HTERT RPE-1 (cell line): ENCODE measurements around the gene C9orf43.
"Not testable (repeated sequence)": the region's sequence is repeated elsewhere in the genome, so short reads cannot be mapped to it uniquely, and the experiment has no call there.

Experiments
- in situ Hi-C: fragments of 300-500 bp; cut with MboI; formaldehyde crosslinking; loops from 4 replicates; pipeline ENCODE4 v1.14.3; 2020; ENCODE audit warnings: low sequenced_read_pairs

Gene C9orf43

DNA sequence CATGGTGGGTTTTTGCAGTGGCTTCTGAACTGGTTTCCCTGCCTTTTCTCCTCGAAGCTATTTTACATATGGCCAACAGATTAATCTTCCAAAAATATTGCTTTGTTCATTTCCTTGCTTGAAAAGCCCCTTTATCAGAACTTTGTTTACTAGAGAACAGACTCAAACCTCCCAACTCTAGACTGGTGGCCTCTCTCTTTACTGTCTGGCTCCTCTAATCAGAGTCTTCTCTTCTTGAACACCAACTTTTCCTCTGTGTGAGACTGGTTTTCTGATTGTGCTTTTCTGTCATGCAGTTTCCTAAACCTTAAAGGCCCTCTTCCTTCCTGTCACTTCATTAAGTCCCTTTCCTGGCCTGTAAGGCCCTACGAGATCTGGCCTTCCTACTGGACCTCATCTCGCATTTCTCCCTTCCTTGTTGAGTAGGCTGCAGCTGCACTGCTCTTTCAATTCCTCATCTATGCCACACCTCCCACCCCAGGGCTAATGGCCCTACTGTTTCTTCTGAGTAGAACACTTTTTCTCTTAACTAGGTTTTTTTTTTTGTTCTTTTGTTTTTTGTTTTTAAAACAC is 5.7 kb downstream of the C9orf43 start:
- in situ Hi-C loops: no loop called here

DNA sequence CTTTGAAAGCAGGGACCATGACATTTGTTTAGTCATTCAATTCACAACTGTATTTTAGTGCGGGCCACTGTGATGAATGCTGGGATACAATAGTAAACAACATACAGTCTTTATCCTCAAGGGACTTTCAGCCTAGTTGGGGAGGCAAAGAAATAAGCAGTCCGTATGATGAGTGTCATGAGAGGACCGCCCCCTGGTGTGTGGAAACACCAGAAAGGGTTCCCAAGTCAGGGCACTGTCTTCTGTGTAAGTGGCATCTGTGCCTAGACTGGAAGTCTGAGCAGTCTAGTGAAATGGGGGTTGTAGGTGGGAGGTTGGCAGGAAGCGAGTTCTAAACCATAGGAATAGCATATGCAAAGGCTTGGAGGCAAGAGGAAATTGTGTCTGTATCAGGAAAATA is 6.8 kb downstream of the C9orf43 start:
- in situ Hi-C loops: no loop called here

DNA sequence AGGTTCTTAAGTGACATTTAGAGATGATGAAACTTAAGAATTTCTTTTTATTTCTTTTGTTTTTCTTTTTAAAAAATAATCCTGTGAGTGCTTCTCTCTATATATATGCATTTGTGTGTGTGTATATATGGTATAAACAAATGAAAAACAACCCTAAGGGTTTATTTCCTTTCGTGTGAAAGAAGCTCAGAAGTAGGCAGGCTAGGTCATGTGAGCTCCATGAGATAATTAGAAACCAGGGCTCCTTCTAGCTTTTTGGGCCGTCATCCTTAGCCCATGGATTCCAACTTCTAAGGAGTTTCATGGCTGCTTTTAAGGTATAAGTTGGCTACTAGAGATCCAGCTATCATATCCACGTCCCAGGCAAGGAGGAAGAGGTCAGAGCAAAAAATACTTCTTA is 11.2 kb downstream of the C9orf43 start:
- in situ Hi-C loops: no loop called here

DNA sequence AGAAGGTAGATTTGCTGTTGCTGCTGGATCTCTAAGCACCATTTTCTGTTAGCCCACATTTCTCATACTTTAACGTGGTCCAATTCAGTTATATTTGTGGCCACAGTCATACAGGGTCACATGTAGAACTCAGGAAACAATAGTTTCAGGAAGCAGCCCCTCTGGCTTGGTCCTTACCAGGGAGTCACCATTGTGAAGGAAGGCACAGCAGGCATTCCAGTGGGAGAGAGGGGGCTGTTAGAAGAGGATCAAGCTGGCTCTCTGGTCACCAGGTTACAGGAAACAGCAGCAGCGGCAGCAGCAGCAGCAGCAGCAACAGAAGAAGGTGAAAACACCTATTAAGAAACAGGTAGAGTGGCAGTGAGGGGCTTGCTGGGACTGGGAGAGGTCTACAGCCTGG is 14.5 kb downstream of the C9orf43 start:
- in situ Hi-C loops: no loop called here

DNA sequence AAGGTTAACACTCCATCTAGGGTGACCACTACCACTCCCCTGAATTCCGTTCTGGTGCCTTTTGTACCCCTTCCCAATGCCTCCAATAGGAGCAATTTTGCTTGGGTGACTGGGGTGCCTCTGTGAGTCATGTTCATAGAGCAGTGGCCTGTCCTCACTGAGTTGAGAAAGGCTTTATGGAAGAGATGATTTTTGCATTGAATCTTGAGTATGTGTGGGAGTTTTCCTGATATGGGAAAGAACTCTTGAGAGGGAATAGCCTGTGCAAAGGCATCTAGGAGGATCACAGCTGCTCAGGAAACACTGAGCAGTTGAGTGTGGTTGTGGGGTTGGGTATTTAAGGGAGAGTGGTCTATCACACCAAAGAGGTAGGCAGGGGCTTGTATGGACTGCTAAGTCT is 16.2 kb downstream of the C9orf43 start:
- in situ Hi-C loops: no loop called here

DNA sequence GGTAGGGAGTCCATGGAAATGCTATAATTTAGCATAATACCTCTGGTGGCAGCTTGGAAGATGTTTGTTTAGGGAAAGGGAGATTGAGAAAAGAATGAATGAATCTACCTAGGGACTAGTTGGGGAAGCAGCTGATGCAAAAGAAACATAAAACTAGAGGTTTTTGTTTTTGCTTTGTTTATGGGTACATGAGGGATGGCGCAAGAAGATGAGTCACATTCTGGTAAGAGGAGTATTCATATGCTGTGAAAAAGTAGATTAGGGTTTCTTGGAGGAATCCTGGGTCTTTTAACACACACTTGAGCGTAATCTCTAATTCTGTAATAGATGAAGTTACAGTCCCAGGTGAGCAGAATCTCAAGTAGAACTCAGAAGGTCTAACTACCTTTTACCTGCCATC is 17.1 kb downstream of the C9orf43 start:
- in situ Hi-C loops: no loop called here

DNA sequence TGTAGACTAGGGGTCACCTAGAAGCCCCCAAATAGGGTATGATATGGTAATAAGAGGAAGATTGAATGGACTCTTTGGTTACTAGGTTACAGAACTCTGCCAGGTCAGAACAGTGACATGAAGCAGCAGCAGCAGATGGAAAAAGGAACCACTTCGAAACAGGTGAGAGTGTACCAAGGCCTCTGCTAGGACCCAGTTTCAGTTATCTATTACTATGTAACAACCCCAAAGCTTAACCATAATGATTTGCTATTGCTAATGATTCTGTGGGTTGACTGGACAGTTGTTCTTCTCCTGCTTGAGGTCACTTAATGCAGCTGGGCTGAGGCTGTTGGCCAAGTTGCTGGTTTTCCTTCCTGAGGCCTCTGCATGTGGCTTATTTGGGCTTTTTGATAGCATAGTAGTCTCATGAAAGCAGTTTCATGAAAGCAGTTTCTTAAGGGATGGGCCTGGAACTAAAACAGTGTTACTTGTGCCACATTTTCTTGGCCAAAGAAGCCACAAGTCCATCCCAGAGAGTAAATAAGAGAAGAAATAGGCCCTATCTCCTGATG is 17.6 kb downstream of the C9orf43 start:
- in situ Hi-C loops: no loop called here

DNA sequence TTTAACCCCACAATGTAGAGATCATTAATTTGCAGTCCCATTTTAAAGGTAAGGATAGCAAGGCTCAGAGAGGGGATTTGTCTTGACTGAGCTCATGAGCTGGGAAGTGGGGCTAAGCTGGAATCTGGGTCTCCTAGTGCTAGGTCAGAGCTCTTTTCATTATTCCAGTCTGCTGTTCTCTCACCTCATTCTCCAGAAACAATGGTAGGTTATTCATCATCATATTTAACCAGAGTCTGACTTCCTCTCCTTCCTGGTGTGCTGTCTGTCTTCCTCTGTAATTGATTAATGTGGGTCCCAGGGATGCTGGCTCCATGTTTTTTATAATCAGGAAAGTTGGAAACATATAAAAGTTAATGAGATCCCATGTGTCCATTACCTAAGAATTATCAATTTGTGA is 20.6 kb downstream of the C9orf43 start:
- in situ Hi-C loops: no loop called here

DNA sequence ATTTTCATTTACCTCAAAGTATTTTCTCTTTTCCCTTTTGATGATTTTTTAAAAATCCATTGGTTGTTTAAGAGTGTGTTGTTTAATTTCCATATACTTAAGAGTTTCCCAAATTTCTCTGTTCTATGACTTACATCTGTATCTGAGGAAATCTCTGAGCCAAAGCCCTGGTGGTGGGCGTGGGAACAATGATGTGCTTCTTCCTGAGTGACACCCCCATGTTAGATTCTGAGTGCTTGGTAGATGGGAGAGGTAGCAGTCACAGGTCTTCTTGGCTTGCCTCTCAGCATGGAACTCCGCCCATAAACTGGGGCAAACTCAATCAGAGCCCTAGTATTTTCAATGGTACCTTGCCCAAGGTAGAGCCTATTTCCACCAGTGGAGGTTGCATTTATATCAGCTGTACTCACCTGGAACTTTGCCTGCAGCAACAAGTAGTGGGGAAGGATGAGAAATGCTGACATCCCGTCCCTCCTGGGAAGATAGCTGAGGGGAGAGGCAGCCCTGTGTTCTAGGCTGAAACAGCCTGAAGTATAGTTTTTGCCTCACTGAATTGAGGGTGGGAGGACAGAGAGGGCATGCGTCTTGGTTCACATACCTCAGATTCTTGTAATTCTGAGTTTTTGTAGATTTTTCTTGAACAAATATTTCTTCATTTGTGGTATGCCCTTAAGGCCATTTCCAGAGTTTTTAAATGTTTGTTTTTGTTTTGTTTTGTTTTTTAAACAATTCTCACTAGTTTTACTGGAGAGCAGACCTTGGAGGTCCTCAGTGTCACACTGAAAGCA is 26.4 kb downstream of the C9orf43 start:
- in situ Hi-C loops: no loop called here

DNA sequence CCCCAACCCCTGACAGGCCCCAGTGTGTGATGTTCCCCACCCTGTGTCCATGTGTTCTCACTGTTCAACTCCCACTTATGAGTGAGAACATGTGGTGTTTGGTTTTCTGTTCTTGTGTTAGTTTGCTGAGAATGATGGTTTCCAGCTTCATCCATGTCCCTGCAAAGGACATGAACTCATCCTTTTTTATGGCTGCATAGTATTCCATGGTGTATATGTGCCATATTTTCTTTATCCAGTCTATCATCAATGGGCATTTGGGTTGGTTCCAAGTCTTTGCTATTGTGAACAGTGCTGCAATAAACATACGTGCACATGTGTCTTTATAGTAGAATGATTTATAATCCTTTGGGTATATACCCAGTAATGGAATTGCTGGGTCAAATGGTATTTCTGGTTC is 27.2 kb downstream of the C9orf43 start:
- in situ Hi-C loops: not testable (repeated sequence)

DNA sequence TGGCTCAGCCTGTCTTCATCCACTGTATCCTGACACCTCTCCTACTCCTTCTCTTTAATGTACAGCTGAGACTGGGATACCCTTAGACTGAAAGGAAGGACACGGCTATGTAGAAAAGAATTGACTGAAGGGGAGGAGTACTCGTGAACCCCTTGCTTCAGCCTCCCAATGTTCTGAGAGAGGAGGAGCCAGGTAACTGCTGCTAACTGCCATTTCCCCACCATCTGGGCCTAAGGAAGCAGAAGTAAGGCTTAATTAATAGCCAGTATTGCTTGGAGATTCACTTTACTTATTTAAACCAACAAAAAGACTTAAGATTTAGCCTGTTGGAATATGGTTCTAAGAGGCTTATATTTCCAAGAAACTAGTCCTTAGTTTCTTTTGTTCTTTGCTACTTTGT is 34.2 kb downstream of the C9orf43 start:
- in situ Hi-C loops: no loop called here

DNA sequence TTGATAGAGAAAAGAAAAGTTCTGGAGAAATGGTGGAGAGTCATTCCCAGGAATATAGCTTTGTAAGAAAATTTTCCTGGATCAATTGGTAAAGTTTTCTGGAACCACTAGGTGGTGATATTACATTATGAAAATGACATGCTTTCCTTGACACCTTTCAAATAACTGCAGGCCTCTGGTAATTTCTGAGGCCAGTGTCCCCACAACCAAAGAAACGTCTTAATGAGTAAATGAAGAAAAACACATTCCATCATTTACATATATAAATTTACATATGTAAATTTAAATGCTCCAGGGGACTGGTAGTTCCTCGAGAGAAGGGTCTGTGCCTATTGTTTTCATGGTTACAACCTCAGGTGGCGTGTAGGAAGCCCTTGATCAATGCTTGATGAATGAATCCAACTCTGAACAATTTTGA is 35.8 kb downstream of the C9orf43 start:
- in situ Hi-C loops: no loop called here

DNA sequence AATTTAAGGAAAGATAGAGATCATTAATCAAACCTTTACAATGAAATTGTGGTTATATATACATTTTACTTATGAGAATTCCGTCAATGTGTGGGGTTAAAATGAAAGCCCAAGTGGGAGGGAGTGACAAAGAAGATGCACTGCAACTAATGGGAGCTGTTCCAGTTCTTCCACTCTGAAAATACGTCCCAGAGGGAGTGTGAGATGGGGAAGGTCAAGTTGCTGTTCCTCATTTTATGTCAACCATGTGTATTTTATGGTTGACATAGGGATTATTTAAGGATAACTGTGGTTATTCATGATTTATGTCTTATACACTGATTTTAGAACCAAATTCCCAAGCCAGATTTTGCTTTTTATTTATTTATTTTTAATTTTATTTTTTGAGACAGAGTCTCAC is 38.8 kb downstream of the C9orf43 start:
- in situ Hi-C loops: no loop called here

DNA sequence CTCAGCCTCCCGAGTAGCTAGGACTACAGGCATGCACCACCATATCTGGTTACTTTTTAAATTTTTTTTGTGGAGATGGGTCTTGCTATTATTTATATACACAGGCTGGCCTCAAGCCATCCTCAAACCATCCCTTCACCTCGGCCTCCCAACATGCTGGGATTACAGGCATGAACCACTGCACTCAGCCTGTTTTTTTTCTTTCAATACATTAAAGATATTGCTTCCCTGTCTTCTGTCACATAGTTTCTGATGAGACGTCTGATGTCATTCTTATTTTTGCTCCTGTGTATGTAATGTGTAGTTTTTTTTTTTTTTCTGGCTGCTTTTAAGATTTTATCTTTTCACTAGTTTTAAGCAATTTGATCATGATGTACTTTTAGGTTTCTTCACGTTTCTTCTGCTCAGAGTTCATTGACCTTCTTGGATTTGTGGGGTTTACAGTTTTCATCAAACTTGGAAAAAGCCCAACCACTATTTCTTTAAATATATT is 41.6 kb downstream of the C9orf43 start:
- in situ Hi-C loops: no loop called here

DNA sequence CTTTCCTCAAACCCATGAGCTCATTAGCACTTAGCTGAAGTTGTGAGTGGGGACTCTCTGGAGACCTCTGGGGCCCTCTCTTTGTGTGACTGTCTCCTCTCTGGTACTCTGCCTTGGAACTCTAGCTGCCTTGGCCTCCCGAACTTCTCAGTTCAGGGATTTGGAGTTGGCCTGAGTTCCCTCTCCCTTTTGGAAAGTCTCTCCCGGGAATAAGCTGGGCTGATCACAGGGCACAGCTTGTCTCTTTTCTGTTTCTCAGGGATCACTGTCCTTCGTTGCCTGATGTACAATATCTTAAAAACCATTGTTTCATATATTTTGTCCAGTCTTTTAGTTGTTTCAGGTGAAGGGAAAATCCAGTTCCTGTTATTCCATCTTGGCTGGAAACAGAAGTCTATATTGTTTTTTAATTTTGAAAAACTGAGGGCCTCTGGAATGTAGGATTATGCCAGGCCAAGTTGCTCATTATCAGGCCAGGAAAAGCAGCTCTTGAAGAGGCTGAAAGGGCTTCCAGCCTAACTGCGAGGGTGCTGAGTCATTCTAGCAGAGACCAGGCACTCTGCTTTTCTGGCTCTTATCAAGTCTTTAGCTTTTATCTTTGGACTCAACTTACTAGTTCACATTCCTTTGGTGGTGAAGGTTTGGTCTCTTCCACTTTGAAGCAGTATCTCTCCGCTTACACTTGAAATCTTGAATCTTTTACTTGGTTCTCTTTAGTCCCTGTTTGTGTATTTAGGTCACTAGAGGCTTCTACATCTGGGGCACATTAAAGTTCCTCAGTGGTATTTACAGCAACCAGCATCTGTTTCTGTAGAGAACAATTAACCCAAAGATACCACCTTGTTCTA is 44.6 kb downstream of the C9orf43 start:
- in situ Hi-C loops: no loop called here

DNA sequence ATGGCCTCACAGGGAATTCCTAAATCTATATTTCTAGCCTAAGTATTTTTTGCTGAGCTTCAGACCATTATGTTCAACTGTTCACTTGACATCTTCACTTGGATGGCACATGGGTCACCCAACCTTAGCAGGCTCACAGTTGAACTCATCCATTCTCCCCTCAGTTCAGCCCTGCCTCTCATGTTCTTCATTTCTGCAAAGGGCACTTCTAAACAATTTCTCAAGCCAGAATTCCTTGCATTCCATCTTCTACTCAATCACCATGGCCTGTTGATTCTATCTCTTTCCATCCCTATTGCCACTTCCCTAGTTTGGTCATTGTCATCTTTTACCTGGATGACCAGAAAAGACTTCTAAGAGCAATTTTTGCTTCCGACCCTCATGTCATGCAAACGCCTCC is 45.7 kb downstream of the C9orf43 start:
- in situ Hi-C loops: no loop called here

DNA sequence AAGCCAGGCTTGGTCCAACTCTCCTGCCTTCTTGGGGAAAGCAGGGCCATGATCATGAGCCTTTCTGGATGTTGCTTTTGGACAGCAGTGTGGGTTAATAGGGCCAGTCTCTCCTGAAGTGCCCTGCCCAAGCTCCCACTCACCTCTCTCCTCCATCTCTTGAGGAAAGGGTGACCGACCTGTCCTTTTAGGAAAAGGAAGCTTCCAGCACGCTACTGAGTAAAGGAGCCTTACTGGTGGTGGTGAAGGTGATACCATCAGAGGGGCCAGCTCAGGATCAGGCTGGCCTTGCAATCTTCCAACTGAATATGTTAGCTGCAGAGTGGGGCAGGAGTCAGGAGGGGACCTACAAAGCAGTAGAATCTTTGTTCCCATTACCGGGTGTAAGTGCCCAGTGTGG is 50.7 kb downstream of the C9orf43 start:
- in situ Hi-C loops: no loop called here

DNA sequence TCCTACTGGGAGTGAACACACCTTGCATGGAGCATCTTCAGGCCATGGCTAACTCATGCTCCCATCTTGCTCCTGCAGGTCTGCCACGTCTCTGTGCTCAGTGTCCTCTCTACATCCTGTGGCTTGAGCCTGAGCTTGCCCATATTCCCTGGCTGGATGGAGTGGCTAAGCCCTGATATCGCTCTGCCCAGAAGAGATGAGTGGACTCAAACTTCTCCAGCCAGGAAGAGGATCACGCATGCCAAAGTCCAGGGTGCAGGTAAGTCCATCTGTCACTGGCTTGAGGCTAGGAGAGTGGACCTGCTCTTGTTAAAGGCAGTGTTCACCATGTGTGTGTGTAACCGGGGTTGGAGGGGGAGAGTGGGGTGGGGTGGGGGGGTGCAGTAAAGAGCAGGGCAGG is 51.4 kb downstream of the C9orf43 start:
- in situ Hi-C loops: no loop called here

DNA sequence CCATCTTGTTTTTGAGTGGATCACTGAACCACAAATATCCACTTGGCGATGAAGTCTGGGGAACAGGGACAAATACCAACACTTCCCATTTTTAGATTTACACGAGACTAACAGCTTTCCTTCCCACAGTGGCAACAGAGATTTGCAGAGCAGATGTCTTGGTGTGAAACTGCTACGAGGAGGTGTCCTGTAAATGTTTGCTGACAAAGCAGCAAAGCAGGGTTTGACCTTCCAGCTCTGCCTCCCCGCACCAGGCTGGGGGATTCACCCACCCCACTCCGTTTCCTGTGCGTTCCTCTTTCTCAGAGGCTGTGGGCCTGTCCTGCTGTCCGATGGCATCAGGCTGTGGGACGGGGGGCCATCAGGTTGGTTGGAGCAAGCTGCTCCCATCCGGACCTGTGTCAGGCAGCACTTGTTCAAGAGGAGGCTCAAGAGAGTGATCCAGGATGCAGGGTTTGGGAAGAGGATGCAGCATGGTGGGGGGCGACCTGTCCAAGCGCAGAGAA is 52.3 kb downstream of the C9orf43 start:
- in situ Hi-C loops: no loop called here

DNA sequence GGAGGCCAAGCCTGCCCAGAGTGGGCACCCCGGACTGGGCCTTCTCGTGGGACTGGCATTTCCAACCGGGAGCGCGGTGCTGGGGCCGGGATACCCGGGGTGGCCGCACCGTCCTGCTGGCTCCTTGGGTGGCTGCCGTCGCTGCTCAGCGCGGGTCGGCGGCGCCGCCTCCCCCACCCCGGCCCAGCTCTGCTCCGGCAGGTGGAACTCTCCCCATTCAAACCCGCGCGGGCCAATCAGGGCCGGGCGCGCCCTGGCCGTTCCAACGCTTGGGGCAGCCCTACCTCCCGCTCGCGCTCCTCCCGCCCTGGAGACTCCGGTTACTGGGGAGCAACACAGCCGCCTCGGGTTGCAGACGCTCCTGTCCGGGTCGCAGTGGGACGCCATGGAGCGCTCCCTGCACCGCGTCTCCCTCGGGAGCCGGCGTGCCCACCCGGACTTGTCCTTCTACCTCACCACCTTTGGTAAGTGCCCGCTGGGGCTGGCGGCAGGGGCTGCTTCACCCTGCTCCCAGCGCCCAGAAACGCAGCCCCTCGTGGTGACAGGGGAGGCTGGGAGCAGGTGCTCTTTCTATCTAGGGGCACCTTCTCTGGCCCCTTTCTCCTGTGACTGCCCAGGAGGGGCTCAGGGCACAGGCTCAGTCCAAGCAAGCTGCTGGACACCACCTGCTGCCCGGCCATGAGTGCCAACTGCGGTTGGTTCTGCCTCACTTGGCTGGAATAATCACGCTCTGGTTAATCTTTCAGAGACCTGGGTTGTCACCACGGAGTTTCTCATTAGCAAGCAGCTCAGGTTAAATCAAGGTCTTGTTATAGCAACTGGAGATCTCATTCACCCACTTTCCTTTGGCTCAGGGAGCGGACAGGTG is 53.1 kb downstream of the C9orf43 start, which contains the start of gene RGS3:
TSS of gene RGS3 (plus strand) at position 310 of the 868 bp plus-strand sequence. CDS start at position 386, 76 bp downstream.
- in situ Hi-C loops: no loop called here
